ENCODE data around the gene PICK1. TPM values are rescaled to one million over a fixed set of nuclear protein-coding genes. Genes with fewer than 3 reads are reported as not detected.

The PICK1 gene
- total RNA-seq, 1 experiment from 2014 or later: 26.6 TPM

DNA sequence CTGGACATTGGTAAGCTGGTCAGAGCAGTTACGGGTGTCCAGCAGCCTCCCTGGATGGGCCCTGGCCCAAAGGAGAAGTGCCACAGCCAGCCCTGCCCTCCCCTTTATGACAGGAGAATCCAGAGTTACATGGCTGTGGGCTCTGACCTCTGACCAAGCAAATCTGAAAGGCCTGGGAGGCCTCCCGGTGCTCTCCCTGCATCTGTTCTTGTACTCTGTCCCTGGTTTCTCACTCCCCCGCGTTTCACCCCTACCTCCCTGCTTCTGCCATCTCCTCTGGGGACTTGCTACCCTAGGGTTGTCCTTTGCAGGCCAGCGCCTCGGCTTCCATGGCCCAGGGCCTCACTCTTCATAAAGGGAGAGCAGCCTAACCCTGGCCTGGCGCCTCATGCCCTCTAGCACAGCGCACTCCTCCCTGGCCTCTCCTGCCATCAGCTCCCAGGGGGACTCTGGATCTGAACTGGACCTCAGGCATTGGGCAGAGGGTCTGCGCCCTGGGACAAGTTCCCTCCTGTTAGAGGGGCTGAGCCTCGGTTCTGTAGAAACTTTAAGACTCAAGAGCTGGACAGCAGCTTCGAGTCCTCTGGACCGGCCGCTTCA, 10.7 kb downstream of the PICK1 start:
- Histone ChIP-seq H3K27me3 (replicated peaks; ENCODE audit: insufficient read depth, low read depth, low read length, poor library complexity) (no peaks in the 10 kb centered on the region), H3K9me3 (ENCODE audit: low read depth, low read length, poor library complexity, severe bottlenecking) (no peaks in the 10 kb centered on the region), H3K27ac (ENCODE audit: low read depth, low read length, poor library complexity, severe bottlenecking) (no peak overlapping the region), H3K4me1 (ENCODE audit: insufficient read depth, low read length, poor library complexity, severe bottlenecking) (no peaks in the 10 kb centered on the region), H3K36me3 (ENCODE audit: insufficient read depth, low read length, poor library complexity, severe bottlenecking) (no peaks in the 10 kb centered on the region), H3K4me3 (ENCODE audit: low read depth, low read length, poor library complexity, severe bottlenecking) (no peak overlapping the region)
- TF ChIP-seq, protein P1, sequence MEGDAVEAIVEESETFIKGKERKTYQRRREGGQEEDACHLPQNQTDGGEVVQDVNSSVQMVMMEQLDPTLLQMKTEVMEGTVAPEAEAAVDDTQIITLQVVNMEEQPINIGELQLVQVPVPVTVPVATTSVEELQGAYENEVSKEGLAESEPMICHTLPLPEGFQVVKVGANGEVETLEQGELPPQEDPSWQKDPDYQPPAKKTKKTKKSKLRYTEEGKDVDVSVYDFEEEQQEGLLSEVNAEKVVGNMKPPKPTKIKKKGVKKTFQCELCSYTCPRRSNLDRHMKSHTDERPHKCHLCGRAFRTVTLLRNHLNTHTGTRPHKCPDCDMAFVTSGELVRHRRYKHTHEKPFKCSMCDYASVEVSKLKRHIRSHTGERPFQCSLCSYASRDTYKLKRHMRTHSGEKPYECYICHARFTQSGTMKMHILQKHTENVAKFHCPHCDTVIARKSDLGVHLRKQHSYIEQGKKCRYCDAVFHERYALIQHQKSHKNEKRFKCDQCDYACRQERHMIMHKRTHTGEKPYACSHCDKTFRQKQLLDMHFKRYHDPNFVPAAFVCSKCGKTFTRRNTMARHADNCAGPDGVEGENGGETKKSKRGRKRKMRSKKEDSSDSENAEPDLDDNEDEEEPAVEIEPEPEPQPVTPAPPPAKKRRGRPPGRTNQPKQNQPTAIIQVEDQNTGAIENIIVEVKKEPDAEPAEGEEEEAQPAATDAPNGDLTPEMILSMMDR (conservative IDR thresholded peaks at IDR 0.05; ENCODE audit: low read depth, low read length): no peak
- TF ChIP-seq EZH2 (IDR thresholded peaks at IDR 0.05; ENCODE audit: borderline replicate concordance, low read depth, low read length, poor library complexity, severe bottlenecking): no peak
- BruUV-seq (replicated peaks): no TSS peak
- POLR2A ChIA-PET (ENCODE audit: low non-redundant PET): interaction anchor here (0.6 kb wide), 1 partner anchor 1035 kb away, joined by 4 read pairs; no protein-coding TSS in a partner anchor
- intact Hi-C loops (cut with micrococcal nuclease; ENCODE audit: unreplicated experiment): no loop called here
- CTCF ChIA-PET: no interaction called here
- no peak for DNase-seq (ENCODE audit: low spot score)

DNA sequence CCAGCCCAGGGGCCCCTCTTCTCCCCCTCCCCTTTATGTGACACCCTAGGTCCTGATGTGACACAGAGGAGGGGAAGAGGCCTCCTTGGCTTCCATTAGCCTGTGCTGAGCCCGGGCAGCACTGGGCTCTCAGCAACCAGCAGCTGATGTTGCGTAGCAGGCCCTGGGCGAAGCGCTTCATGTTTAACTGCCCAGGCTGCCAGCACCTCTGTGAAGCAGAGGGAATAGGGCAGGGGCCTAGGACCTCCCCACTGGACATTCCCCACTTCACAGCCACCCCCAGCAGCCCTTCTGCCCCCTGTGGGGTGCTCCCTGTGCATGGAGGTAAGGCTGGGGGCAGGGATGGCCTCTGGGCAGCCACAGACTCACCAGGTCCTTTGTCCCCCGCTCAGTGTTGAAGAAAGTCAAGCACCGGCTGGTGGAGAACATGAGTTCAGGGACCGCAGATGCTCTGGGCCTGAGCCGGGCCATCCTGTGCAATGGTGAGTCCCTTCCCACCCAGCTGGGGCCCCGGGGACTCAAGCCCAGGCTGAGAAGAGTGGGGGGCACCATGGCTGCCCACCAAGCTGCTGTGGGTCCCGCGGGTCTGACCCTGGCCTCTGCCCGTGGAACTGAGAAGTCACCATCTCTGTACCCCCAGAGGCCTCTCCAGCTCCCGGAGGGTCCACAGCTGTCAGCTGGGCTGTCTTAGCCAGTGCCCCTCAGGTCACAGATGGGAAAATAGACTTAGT, 11.6 kb downstream of the PICK1 start:
- Histone ChIP-seq H3K36me3 (ENCODE audit: insufficient read depth, low read length, poor library complexity, severe bottlenecking) (no peaks in the 10 kb centered on the region), H3K9me3 (ENCODE audit: low read depth, low read length, poor library complexity, severe bottlenecking) (no peaks in the 10 kb centered on the region), H3K4me1 (ENCODE audit: insufficient read depth, low read length, poor library complexity, severe bottlenecking) (no peaks in the 10 kb centered on the region), H3K4me3 (ENCODE audit: low read depth, low read length, poor library complexity, severe bottlenecking) (no peak overlapping the region), H3K27ac (ENCODE audit: low read depth, low read length, poor library complexity, severe bottlenecking) (no peak overlapping the region), H3K27me3 (replicated peaks; ENCODE audit: insufficient read depth, low read depth, low read length, poor library complexity) (no peaks in the 10 kb centered on the region)
- CTCF ChIA-PET: no interaction called here
- intact Hi-C loops (cut with micrococcal nuclease; ENCODE audit: unreplicated experiment): no loop called here
- DNase-seq (ENCODE audit: low spot score): no peak
- POLR2A ChIA-PET (ENCODE audit: low non-redundant PET): interaction anchor here (0.6 kb wide), 1 partner anchor 1034 kb away, joined by 4 read pairs; no protein-coding TSS in a partner anchor
- no TSS peak for BruUV-seq (replicated peaks)
- TF ChIP-seq, protein P1 (conservative IDR thresholded peaks at IDR 0.05; ENCODE audit: low read depth, low read length): no peak
- TF ChIP-seq EZH2 (IDR thresholded peaks at IDR 0.05; ENCODE audit: borderline replicate concordance, low read depth, low read length, poor library complexity, severe bottlenecking): no peak

- TF ChIP-seq EZH2 (IDR thresholded peaks at IDR 0.05; ENCODE audit: borderline replicate concordance, low read depth, low read length, poor library complexity, severe bottlenecking): no peak
- TF ChIP-seq, protein P1 (conservative IDR thresholded peaks at IDR 0.05; ENCODE audit: low read depth, low read length): peak; percentile 58
- Histone ChIP-seq H3K27me3 (replicated peaks; ENCODE audit: insufficient read depth, low read depth, low read length, poor library complexity) (no peaks in the 10 kb centered on the region), H3K27ac (ENCODE audit: low read depth, low read length, poor library complexity, severe bottlenecking) (no peak overlapping the region), H3K4me3 (ENCODE audit: low read depth, low read length, poor library complexity, severe bottlenecking) (no peak overlapping the region), H3K4me1 (ENCODE audit: insufficient read depth, low read length, poor library complexity, severe bottlenecking) (no peaks in the 10 kb centered on the region), H3K9me3 (ENCODE audit: low read depth, low read length, poor library complexity, severe bottlenecking) (no peaks in the 10 kb centered on the region), H3K36me3 (ENCODE audit: insufficient read depth, low read length, poor library complexity, severe bottlenecking) (no peaks in the 10 kb centered on the region)
- BruUV-seq (replicated peaks): no TSS peak
- ChIA-PET CTCF (no interaction called here), POLR2A (ENCODE audit: low non-redundant PET) (no interaction called here)
- no peak for DNase-seq (ENCODE audit: low spot score)
- intact Hi-C loops (cut with micrococcal nuclease; ENCODE audit: unreplicated experiment): no loop called here
Measured at GRCh38 chr22:38069372-38070249, 12.4 kb downstream of the PICK1 start.

All from A673 (cell line).